Liver (tissue), 9 donors: ENCODE data around the gene HSPA12A. TPM values are rescaled to one million over a fixed set of nuclear protein-coding genes. Genes with fewer than 3 reads are reported as not detected.

Experiments used
- DNase-seq: peaks from one replicate; pipeline ENCODE4 v3.0.0-alpha.2; 2017; ENCODE audit warnings: low spot score
- H3K27ac ChIP-seq, 2 donors: one replicate each; pipeline ENCODE4 v1.7.0; 2013; ENCODE audit warnings: inconsistent platforms in 2 of 2, low read length in 2 of 2, control low read depth in 1 of 2, low read depth in 1 of 2, mild to moderate bottlenecking in 1 of 2
- H3K27me3 ChIP-seq, 4 donors: one replicate each; pipeline versions ENCODE4 v1.6.1 to v1.7.0; 2013; ENCODE audit warnings: low read length in 3 of 4, inconsistent platforms in 1 of 4, mild to moderate bottlenecking in 1 of 4, moderate library complexity in 1 of 4; ENCODE audit not compliant: control insufficient read depth in 4 of 4, insufficient read depth in 4 of 4
- H3K36me3 ChIP-seq, 4 donors: one replicate each; pipeline versions ENCODE4 v1.6.1 to v1.7.0; 2013; ENCODE audit warnings: low read length in 3 of 4, mild to moderate bottlenecking in 3 of 4, low read depth in 1 of 4, moderate library complexity in 1 of 4; ENCODE audit not compliant: control insufficient read depth in 4 of 4, insufficient read depth in 3 of 4
- H3K4me1 ChIP-seq, 4 donors: one replicate each; pipeline versions ENCODE4 v1.6.1 to v1.7.0; 2013; ENCODE audit warnings: low read length in 3 of 4, mild to moderate bottlenecking in 3 of 4, moderate library complexity in 1 of 4; ENCODE audit not compliant: control insufficient read depth in 4 of 4, insufficient read depth in 4 of 4
- H3K4me3 ChIP-seq, 3 donors: one replicate each; pipeline versions ENCODE4 v1.6.1 to v1.7.0; 2013; ENCODE audit warnings: low read length in 3 of 3, control low read depth in 1 of 3, low read depth in 1 of 3, mild to moderate bottlenecking in 1 of 3
- H3K9ac ChIP-seq, 2 donors: one replicate each; pipeline ENCODE4 v1.7.0; 2013; ENCODE audit warnings: low read length in 2 of 2, mild to moderate bottlenecking in 2 of 2, moderate library complexity in 2 of 2, control low read depth in 1 of 2, low read depth in 1 of 2
- H3K9me3 ChIP-seq, 4 donors: one replicate each; pipeline versions ENCODE4 v1.6.1 to v1.7.0; 2013; ENCODE audit warnings: low read length in 3 of 4; ENCODE audit not compliant: control insufficient read depth in 4 of 4
- EGR1 ChIP-seq, 2 donors: IDR thresholded peaks; 2 replicates each; pipeline ENCODE4 v1.6.1; 2016 to 2018; ENCODE audit warnings: antibody characterized with exemption in 2 of 2, low read depth in 2 of 2
- FOXA2 ChIP-seq: IDR thresholded peaks from 2 replicates; pipeline ENCODE4 v1.6.1; 2016; ENCODE audit warnings: antibody characterized with exemption
- GABPA ChIP-seq, 2 donors: IDR thresholded peaks in 1 of 2; conservative IDR thresholded peaks in 1 of 2; 2 replicates each; pipeline ENCODE4 v1.6.1; 2016; ENCODE audit warnings: antibody characterized with exemption in 2 of 2, mild to moderate bottlenecking in 1 of 2, moderate library complexity in 1 of 2
- HNF4A ChIP-seq, 2 donors: conservative IDR thresholded peaks; 2 replicates each; pipeline ENCODE4 v1.6.1; 2016; ENCODE audit warnings: antibody characterized with exemption in 2 of 2, mild to moderate bottlenecking in 2 of 2
- JUND ChIP-seq, 2 donors: IDR thresholded peaks; 2 replicates each; pipeline ENCODE4 v1.6.1; 2016; ENCODE audit warnings: antibody characterized with exemption in 2 of 2
- MAX ChIP-seq: IDR thresholded peaks from 2 replicates; pipeline ENCODE4 v1.6.1; 2016; ENCODE audit warnings: antibody characterized with exemption
- NR2F2 ChIP-seq: IDR thresholded peaks from 2 replicates; pipeline ENCODE4 v1.6.1; 2016; ENCODE audit warnings: antibody characterized with exemption
- RAD21 ChIP-seq, 2 donors: IDR thresholded peaks; 2 replicates each; pipeline ENCODE4 v1.6.1; 2016; ENCODE audit warnings: antibody characterized with exemption in 2 of 2, mild to moderate bottlenecking in 2 of 2
- YY1 ChIP-seq: IDR thresholded peaks from 2 replicates; pipeline ENCODE4 v1.6.1; 2016; ENCODE audit warnings: antibody characterized with exemption, mild to moderate bottlenecking
- WGBS: extraction: QIAGEN DNeasy Blood & Tissue Kit; methylation state at CpG from one replicate; pipeline ENCODE4 v1.1.7; 2013; 5-methylcytosine and 5-hydroxymethylcytosine counted together
- polyA plus RNA-seq, 2 donors: library from polyadenylated mRNA; stranded (reverse) in 1 of 2; unstranded in 1 of 2; fragments of 200-250 nt in 1 of 2; fragments of >200 nt in 1 of 2; fragmentation: Nextera tagmentation in 1 of 2; extraction: Ambion mirVana in 1 of 2; gene quantifications; one replicate each; pipeline versions ENCODE4 v1.2.1 to v1.2.3, GENCODE V29; 2013 to 2015
- total RNA-seq, 2 donors: library from RNA; depleted of rRNA; stranded (reverse); fragments of >200 nt; gene quantifications; one replicate each; pipeline ENCODE4 v1.2.3, GENCODE V29; 2014
- TF ChIP-seq, protein P1 (sequence below): fragments of 150-350 bp; IDR thresholded peaks from 2 replicates; pipeline ENCODE4 v1.5.1; 2017; ENCODE audit warnings: improper control_type of control experiment, low read depth, low read length; ENCODE audit not compliant: missing input control
- TF ChIP-seq, protein P2 (sequence below): IDR thresholded peaks from 2 replicates; pipeline ENCODE4 v1.6.1; 2016; ENCODE audit warnings: antibody characterized with exemption
- donor health status: healthy.
- donor health status: healthy.
- donor health status: healthy.
- donor health status: healthy.
- donor health status: healthy.

The HSPA12A gene
- total and polyA plus RNA-seq, 4 donors, result 1.3 to 4.5 (median 1.6) TPM

- DNase-seq, result no peak
- 57% methylated on average over 7 of the region's 7 CpGs for WGBS
- TF ChIP-seq NR2F2 (no peak), MAX (no peak)
- TF ChIP-seq, protein P1, sequence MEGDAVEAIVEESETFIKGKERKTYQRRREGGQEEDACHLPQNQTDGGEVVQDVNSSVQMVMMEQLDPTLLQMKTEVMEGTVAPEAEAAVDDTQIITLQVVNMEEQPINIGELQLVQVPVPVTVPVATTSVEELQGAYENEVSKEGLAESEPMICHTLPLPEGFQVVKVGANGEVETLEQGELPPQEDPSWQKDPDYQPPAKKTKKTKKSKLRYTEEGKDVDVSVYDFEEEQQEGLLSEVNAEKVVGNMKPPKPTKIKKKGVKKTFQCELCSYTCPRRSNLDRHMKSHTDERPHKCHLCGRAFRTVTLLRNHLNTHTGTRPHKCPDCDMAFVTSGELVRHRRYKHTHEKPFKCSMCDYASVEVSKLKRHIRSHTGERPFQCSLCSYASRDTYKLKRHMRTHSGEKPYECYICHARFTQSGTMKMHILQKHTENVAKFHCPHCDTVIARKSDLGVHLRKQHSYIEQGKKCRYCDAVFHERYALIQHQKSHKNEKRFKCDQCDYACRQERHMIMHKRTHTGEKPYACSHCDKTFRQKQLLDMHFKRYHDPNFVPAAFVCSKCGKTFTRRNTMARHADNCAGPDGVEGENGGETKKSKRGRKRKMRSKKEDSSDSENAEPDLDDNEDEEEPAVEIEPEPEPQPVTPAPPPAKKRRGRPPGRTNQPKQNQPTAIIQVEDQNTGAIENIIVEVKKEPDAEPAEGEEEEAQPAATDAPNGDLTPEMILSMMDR, result no peak
- Histone ChIP-seq H3K4me1 (peaks cover 0 to 5% (median under 1%) of the 10 kb centered on the region in 4 donors), H3K36me3 (no peaks in the 10 kb centered on the region), H3K9ac (no peak overlapping the region), H3K27me3 (no peaks in the 10 kb centered on the region), H3K4me3 (no peak overlapping the region), H3K9me3 (no peaks in the 10 kb centered on the region), H3K27ac (no peak overlapping the region)
Observed at GRCh38 chr10:116688241-116688711, 54.1 kb downstream of the HSPA12A start.

DNA sequence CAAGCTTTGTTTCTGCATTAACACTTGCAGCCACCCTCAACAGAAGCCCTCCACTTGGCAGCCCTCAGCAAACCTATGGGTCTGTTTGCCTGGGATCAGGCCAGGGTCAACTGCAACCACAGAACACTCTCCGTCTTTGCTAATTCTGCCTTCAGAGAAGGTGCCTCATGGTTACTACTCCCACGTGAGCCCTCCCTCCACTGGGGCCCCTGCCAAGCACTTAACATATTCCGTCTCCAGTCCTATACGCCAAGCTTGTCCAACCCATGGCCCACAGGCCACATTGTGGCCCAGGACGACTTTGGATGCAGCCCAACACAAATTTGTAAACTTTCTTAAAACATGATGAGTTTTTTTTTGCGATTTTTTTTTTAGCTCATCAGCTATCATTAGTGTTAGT lies 54.7 kb downstream of the HSPA12A start:
- 70% methylated on average over 6 of the region's 6 CpGs for WGBS
- H3K4me1 ChIP-seq, result peaks cover 0 to 5% (median under 1%) of the 10 kb centered on the region in 4 donors
- H3K9ac ChIP-seq, result no peak overlapping the region
- H3K4me3 ChIP-seq, result no peak overlapping the region
- no peak for DNase-seq
- H3K9me3 ChIP-seq, result no peaks in the 10 kb centered on the region
- no peak overlapping the region for H3K27ac ChIP-seq
- TF ChIP-seq EGR1 (IDR thresholded peaks at IDR 0.05; ENCODE audit: low read depth in 2 of 2) (no peak), RAD21 (IDR thresholded peaks at IDR 0.05) (no peak), HNF4A (conservative IDR thresholded peaks at IDR 0.05) (no peak), GABPA (IDR thresholded peaks at IDR 0.05 in 1 of 2, conservative IDR thresholded peaks at IDR 0.05 in 1 of 2) (no peak), JUND (IDR thresholded peaks at IDR 0.05) (no peak), YY1 (no peak), NR2F2 (no peak), MAX (no peak), FOXA2 (no peak)
- TF ChIP-seq, protein P2, sequence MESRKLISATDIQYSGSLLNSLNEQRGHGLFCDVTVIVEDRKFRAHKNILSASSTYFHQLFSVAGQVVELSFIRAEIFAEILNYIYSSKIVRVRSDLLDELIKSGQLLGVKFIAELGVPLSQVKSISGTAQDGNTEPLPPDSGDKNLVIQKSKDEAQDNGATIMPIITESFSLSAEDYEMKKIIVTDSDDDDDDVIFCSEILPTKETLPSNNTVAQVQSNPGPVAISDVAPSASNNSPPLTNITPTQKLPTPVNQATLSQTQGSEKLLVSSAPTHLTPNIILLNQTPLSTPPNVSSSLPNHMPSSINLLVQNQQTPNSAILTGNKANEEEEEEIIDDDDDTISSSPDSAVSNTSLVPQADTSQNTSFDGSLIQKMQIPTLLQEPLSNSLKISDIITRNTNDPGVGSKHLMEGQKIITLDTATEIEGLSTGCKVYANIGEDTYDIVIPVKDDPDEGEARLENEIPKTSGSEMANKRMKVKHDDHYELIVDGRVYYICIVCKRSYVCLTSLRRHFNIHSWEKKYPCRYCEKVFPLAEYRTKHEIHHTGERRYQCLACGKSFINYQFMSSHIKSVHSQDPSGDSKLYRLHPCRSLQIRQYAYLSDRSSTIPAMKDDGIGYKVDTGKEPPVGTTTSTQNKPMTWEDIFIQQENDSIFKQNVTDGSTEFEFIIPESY, result no peak
- TF ChIP-seq, protein P1, result no peak
- no peaks in the 10 kb centered on the region for H3K36me3 ChIP-seq
- no peaks in the 10 kb centered on the region for H3K27me3 ChIP-seq
